GM21529 (cell line): ENCODE measurements around the gene PRMT3.
"Not testable (repeated sequence)": the region's sequence is repeated elsewhere in the genome, so short reads cannot be mapped to it uniquely, and the experiment has no call there.

ENCODE experiments used
- ATAC-seq: cut with Tn5 transposase; IDR thresholded peaks from one replicate; pipeline ENCODE4 v1.9.1; 2021; ENCODE audit not compliant: unreplicated experiment

Gene PRMT3

GRCh38 chr11:20373568-20374209 lies 13.8 kb upstream of the PRMT3 start:
- no peak for ATAC-seq

DNA sequence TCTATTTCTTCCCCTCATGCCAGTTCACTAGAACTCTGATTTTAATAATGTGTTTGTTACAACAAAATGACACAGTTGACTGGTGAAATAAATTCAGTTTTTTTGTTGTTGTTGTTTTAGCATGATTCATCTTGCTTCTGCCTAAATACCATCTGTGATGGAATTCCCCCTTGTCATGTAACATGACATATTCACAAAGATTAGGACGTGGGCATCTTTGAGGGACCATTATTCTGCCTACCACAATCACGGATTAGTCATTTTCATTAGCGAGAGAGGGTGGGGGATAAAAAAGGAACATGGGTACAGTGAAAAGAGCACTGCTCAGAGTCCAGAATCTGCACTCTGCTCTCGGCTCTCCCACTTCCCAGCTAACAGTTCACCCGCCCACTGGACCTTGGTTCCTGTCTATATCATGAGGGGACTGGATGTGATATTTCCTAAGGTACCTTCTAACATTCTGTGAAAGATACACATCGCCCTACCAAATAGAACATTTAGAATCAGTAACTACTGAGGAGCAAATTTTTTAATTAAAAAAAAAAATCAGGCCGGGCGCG lies 12.7 kb upstream of the PRMT3 start:
- no peak for ATAC-seq

- ATAC-seq: no peak
Measured at GRCh38 chr11:20376162-20376730, 11.3 kb upstream of the PRMT3 start.

DNA sequence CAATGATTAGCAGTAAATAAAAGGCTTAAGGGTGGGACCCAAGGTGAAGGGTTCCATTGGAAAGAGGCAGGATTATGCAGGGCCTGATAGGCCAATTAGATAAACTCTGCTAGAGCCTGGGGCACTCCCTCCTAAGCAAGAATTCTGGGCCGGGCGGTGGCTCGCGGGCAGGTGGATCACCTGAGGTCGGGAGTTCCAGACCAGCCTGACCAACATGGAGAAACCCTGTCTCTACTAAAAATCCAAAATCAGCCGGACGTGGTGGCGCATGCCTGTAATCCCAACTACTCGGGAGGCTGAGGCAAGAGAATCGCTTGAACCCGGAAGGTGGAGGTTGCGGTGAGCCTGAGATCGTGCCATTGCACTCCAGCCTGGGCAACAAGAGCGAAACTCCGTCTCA lies 1.5 kb upstream of the PRMT3 start:
- ATAC-seq: not testable (repeated sequence)

GRCh38 chr11:20388096-20389055 lies 860 bp downstream of the PRMT3 start:
- peak; percentile 19 for ATAC-seq

- ATAC-seq: peak; percentile 91
Measured at GRCh38 chr11:20397281-20397680, 9.8 kb downstream of the PRMT3 start.

DNA sequence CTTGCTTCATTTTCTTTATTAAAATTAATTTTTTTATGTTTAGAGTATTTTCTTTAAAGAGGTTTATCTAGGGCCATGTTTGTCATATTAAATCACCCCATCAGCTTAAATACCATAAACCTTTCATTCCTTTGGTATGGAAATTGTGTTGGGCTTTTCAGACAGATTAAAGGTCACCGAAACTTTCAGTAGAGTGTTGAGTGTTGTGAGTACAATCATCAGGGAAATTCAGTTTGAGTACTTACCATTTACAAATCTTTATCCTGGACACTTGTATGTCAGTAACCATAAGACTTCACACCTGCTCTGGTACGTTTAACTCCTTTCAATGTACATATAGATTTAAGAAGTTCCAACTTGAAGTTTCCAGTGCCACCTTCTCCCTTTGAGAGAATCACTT lies 12.0 kb downstream of the PRMT3 start:
- no peak for ATAC-seq

DNA sequence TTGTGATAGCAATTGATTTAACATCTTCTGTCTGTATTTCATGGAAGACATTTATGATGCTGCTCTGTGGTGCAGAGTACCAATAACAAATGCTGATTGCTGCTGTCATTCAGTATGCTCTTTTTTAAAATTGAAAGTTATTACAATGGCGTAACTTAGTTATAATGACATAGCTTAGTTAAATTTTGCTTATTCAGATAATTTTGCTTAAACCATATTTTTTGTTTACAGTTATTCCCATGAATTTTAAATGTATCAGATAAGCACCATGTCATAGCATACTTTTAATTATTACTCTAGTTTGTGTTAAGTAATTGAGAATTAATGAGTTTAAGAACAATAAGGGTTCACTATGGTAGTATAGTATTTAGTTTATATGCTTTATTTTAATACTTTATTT lies 15.5 kb downstream of the PRMT3 start:
- no peak for ATAC-seq

- no peak for ATAC-seq
Measured at GRCh38 chr11:20406484-20406883, 19.0 kb downstream of the PRMT3 start.

- ATAC-seq: no peak
Measured at GRCh38 chr11:20407344-20407743, 19.8 kb downstream of the PRMT3 start.

- ATAC-seq: no peak
Measured at GRCh38 chr11:20415432-20415831, 27.9 kb downstream of the PRMT3 start.

GRCh38 chr11:20417771-20418170 lies 30.3 kb downstream of the PRMT3 start:
- no peak for ATAC-seq

GRCh38 chr11:20421946-20422345 lies 34.4 kb downstream of the PRMT3 start:
- no peak for ATAC-seq

DNA sequence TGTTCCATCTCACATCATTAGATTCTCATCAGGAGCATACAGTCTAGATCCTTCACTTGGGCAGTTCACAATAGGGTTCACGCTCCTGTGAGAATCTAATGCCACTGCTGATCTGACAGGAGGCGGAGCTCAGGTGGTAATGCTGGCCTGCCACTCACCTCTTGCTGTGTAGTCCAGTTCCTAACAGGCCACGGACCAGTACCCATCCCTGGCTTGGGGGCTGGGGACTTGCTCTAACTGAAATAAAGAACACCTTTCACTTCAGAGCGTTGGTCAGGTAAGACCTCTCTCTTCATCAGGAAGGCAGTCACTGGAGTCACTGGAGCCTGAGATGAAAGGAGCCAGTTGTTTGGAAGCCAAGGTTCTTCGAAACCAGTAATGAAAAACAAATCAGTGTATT lies 41.7 kb downstream of the PRMT3 start:
- no peak for ATAC-seq

GRCh38 chr11:20438637-20439036 lies 51.1 kb downstream of the PRMT3 start:
- no peak for ATAC-seq

- ATAC-seq: peak; percentile 44
Measured at GRCh38 chr11:20443596-20443995, 56.1 kb downstream of the PRMT3 start.

DNA sequence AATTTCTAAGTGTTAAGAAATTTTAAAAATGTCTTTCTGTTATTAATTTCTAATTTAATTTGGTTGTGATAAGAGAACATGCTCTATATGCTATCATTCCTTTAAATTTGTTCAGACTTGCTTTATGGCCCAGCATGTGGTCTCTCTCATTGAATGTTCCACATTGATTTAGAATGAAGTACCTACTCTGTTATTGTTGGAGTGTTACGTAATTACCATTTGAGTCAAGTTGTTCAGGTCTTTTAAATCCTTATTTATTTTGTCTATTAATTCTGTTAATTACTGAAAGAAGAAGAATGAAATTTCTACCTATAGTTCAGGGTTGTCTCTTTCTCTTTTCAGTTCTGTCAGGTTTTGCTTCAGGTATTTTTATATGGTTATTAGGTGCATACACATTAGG lies 57.0 kb downstream of the PRMT3 start:
- no peak for ATAC-seq

- no peak for ATAC-seq
Measured at GRCh38 chr11:20448834-20449233, 61.3 kb downstream of the PRMT3 start.

DNA sequence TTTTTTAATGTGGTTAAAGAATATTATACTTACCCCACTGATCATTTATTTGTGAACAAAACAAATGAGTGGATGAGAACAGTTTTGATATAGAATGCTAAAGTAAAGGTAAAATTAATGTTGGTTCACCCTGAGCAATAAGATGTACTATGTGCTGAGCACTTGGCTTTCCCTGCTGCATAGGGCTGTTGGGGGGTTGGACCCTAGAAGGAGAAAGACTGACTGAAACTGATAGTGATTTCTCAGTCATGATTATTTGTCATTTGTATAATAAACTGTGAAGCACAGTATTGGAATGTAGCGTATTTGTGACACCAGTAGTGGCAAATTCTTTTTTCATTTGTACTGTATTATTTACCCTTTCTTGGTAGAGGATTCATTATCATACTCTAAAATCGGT lies 63.3 kb downstream of the PRMT3 start:
- no peak for ATAC-seq

DNA sequence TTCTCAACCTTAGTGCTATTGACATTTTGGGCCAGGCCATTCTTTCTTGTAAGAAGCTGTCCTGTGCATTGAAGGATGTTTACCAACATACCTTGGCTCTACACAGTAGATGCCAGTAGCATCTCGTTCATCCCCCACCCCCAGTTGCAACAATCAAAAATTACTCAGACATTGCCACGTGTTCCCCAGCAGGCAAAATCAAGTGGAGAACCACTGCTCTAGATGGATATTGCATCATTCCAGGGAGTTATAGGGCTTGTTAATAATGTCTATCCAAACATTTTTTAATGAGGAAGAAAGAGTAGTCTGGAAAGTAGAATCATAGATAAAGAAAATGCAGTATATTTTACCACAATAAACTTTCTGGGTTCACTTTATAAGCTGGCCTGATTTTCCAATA lies 64.1 kb downstream of the PRMT3 start:
- ATAC-seq: no peak

GRCh38 chr11:20452585-20452984 lies 65.1 kb downstream of the PRMT3 start:
- no peak for ATAC-seq
